Gastrocnemius medialis (tissue), 4 donors: ENCODE data around the gene RABEP2. TPM values are rescaled to one million over a fixed set of nuclear protein-coding genes. Genes with fewer than 3 reads are reported as not detected.

Experiments used
- ATAC-seq, 2 donors: fragments of 150-250 bp; one replicate each; pipeline ENCODE4 v1.9.1; 2016
- DNase-seq, 2 donors: peaks; one replicate each; pipeline ENCODE4 v3.0.0-alpha.2; 2019
- H3K27ac ChIP-seq, 4 donors: fragments of 200-600 bp; sonication (generic); 1 replicate in 1 of 4; 2 replicates in 3 of 4; pipeline ENCODE4 v1.5.1; 2016 to 2018; ENCODE audit warnings: mild to moderate bottlenecking in 2 of 4, moderate library complexity in 1 of 4
- H3K27me3 ChIP-seq, 3 donors: fragments of 200-600 bp; sonication (generic) in 2 of 3; 1 replicate in 1 of 3; 2 replicates in 2 of 3; pipeline versions ENCODE4 v1.5.1 to v1.6.0; 2016 to 2019; ENCODE audit warnings: mild to moderate bottlenecking in 1 of 3, moderate library complexity in 1 of 3
- H3K36me3 ChIP-seq, 2 donors: fragments of 200-600 bp; sonication (generic) in 1 of 2; one replicate each; pipeline ENCODE4 v1.5.1; 2017 to 2018
- H3K4me1 ChIP-seq, 2 donors: fragments of 200-600 bp; sonication (generic) in 1 of 2; one replicate each; pipeline ENCODE4 v1.5.1; 2016 to 2017; ENCODE audit warnings: mild to moderate bottlenecking in 2 of 2
- H3K4me3 ChIP-seq, 4 donors: fragments of 200-600 bp; sonication (generic) in 3 of 4; 1 replicate in 1 of 4; 2 replicates in 3 of 4; pipeline ENCODE4 v1.5.1; 2016 to 2019; ENCODE audit warnings: mild to moderate bottlenecking in 2 of 4
- H3K9me3 ChIP-seq, 3 donors: fragments of 200-600 bp; sonication (generic) in 2 of 3; 1 replicate in 1 of 3; 2 replicates in 2 of 3; pipeline ENCODE4 v1.5.1; 2016 to 2019
- POLR2A ChIP-seq, 2 donors: fragments of 450-650 bp; IDR thresholded peaks; one replicate each; pipeline ENCODE4 v1.6.1; 2017; ENCODE audit warnings: antibody characterized with exemption in 2 of 2, mild to moderate bottlenecking in 2 of 2, moderate library complexity in 2 of 2
- in situ Hi-C, 4 donors: fragments of 200-750 bp; cut with MboI; loops; one replicate each; pipeline versions ENCODE4 v1.15.0 to v1.8.0; 2017; ENCODE audit warnings: low sequenced_read_pairs in 4 of 4
- intact Hi-C: fragments of 100-400 bp; cut with DNase I; formaldehyde crosslinking; loops from one replicate; pipeline ENCODE4 v1.15.1; 2023; ENCODE audit warnings: low total_unique reads
- total RNA-seq, 4 donors: library from RNA; depleted of rRNA; stranded (reverse); fragments of >200 nt; gene quantifications; one replicate each; pipeline versions ENCODE4 v1.1.0 to v1.2.3, GENCODE V29; 2016
- TF ChIP-seq, protein P1 (sequence below), 5 experiments: fragments of 450-650 bp in 3 of 5; fragments of 200-600 bp in 2 of 5; sonication (generic) in 2 of 5; IDR thresholded peaks in 4 of 5; conservative IDR thresholded peaks in 1 of 5; 1 replicate in 4 of 5; 2 replicates in 1 of 5; pipeline ENCODE4 v1.5.1; 2016 to 2019; ENCODE audit warnings: antibody characterized with exemption in 5 of 5, mild to moderate bottlenecking in 3 of 5, moderate library complexity in 3 of 5

Gene RABEP2
- total RNA-seq, 4 donors from 2014 or later = 2.9 to 13.9 (median 6.4) TPM

DNA sequence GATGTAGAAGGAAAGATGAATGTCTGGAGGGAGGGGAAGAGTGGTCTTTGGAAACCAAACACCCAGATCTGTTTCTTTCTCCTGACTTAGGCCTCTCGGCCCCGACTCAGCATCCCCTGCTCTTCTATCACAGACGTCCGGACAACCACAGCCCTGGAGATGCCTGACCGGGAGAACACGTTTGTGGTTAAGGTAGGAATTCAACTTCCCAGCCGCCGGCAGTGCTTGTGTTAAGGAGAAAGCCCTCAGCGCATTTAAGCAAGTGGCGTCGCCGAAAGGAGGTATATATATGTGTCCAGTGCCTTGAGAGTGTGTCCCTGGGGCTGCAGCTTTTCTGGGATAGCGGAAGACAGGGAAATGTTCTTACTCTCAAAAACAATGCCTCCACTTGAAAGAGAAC is 57.8 kb downstream of the RABEP2 start:
- no peak for ATAC-seq
- Histone ChIP-seq H3K27ac (no peak overlapping the region), H3K9me3 (no peaks in the 10 kb centered on the region), H3K4me1 (peaks cover 13 to 16% of the 10 kb centered on the region in 2 donors), H3K4me3 (no peak overlapping the region), H3K36me3 (peaks cover 0 to 55% of the 10 kb centered on the region in 2 donors), H3K27me3 (no peaks in the 10 kb centered on the region)
- in situ Hi-C loops (loop anchor here in 2 of 4 donors (10.0 kb wide), 1 partner anchor 78 kb away; no protein-coding TSS in a partner anchor), intact Hi-C loops (no loop called here)
- no peak for DNase-seq
- TF ChIP-seq, protein P1, sequence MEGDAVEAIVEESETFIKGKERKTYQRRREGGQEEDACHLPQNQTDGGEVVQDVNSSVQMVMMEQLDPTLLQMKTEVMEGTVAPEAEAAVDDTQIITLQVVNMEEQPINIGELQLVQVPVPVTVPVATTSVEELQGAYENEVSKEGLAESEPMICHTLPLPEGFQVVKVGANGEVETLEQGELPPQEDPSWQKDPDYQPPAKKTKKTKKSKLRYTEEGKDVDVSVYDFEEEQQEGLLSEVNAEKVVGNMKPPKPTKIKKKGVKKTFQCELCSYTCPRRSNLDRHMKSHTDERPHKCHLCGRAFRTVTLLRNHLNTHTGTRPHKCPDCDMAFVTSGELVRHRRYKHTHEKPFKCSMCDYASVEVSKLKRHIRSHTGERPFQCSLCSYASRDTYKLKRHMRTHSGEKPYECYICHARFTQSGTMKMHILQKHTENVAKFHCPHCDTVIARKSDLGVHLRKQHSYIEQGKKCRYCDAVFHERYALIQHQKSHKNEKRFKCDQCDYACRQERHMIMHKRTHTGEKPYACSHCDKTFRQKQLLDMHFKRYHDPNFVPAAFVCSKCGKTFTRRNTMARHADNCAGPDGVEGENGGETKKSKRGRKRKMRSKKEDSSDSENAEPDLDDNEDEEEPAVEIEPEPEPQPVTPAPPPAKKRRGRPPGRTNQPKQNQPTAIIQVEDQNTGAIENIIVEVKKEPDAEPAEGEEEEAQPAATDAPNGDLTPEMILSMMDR (IDR thresholded peaks at IDR 0.05 in 4 of 5, conservative IDR thresholded peaks at IDR 0.05 in 1 of 5) = no peak
- no peak for TF ChIP-seq POLR2A (IDR thresholded peaks at IDR 0.05)

GRCh38 chr16:28866454-28866804 is 58.6 kb downstream of the RABEP2 start:
- no peak overlapping the region for H3K4me3 ChIP-seq
- H3K27me3 ChIP-seq = no peaks in the 10 kb centered on the region
- no peaks in the 10 kb centered on the region for H3K9me3 ChIP-seq
- H3K36me3 ChIP-seq = peaks cover 0 to 47% of the 10 kb centered on the region in 2 donors
- H3K4me1 ChIP-seq = peaks cover 13 to 16% of the 10 kb centered on the region in 2 donors
- TF ChIP-seq, protein P1 (IDR thresholded peaks at IDR 0.05 in 4 of 5, conservative IDR thresholded peaks at IDR 0.05 in 1 of 5) = no peak
- in situ Hi-C loops = loop anchor here in 2 of 4 donors (10.0 kb wide), 1 partner anchor 78 kb away; no protein-coding TSS in a partner anchor
- intact Hi-C loops = no loop called here
- DNase-seq (no peak), ATAC-seq (no peak)
- H3K27ac ChIP-seq = no peak overlapping the region

DNA sequence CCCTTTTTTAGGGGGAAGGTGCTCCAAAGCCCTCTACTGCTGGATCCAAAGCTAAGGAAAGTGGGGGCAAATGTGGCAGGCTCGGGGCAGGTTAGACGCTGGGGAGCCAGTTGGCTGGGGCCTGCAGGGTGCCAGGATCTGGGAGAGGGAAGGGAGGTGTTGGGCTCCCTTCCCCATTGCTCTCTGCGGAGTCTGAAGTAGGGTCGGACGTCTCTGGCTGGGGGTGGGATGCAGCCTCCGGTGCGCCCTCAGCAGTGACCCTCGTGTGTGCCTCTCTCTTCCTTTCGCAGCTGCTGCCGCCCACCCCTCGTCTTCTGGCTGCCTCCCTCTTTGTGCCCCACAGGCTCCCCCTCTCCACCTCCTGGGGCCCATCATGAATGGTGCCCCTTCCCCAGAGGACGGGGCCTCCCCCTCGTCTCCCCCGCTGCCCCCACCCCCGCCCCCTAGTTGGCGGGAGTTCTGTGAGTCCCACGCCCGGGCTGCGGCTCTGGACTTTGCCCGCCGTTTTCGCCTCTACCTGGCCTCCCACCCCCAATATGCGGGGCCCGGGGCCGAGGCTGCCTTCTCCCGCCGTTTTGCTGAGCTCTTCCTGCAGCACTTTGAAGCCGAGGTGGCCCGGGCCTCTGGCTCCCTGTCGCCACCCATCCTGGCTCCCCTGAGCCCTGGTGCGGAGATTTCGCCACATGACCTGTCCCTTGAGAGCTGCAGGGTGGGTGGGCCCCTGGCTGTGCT is 59.1 kb downstream of the RABEP2 start:
- Histone ChIP-seq H3K27ac (no peak overlapping the region), H3K4me1 (peaks cover 13 to 16% of the 10 kb centered on the region in 2 donors), H3K27me3 (no peaks in the 10 kb centered on the region), H3K9me3 (no peaks in the 10 kb centered on the region), H3K4me3 (no peak overlapping the region), H3K36me3 (peaks cover 0 to 42% of the 10 kb centered on the region in 2 donors)
- in situ Hi-C loops = loop anchor here in 2 of 4 donors (10.0 kb wide), 1 partner anchor 79 kb away; no protein-coding TSS in a partner anchor
- ATAC-seq (no peak), DNase-seq (no peak)
- no peak for TF ChIP-seq POLR2A (IDR thresholded peaks at IDR 0.05)
- TF ChIP-seq, protein P1 (IDR thresholded peaks at IDR 0.05 in 4 of 5, conservative IDR thresholded peaks at IDR 0.05 in 1 of 5) = no peak
- intact Hi-C loops = no loop called here

GRCh38 chr16:28865001-28865688 is 59.9 kb downstream of the RABEP2 start:
- no peaks in the 10 kb centered on the region for H3K9me3 ChIP-seq
- intact Hi-C loops = no loop called here
- no peaks in the 10 kb centered on the region for H3K27me3 ChIP-seq
- TF ChIP-seq, protein P1 (IDR thresholded peaks at IDR 0.05 in 4 of 5, conservative IDR thresholded peaks at IDR 0.05 in 1 of 5) = no peak
- no peak for TF ChIP-seq POLR2A (IDR thresholded peaks at IDR 0.05)
- no peak for ATAC-seq
- peaks cover 0 to 36% of the 10 kb centered on the region in 2 donors for H3K36me3 ChIP-seq
- peak overlapping the region in 3 of 4 donors; percentile 69 to 98 (median 84) for H3K4me3 ChIP-seq
- in situ Hi-C loops = loop anchor here in 2 of 4 donors (10.0 kb wide), 1 partner anchor 80 kb away; no protein-coding TSS in a partner anchor
- peaks cover 13 to 16% of the 10 kb centered on the region in 2 donors for H3K4me1 ChIP-seq
- H3K27ac ChIP-seq = peak overlapping the region; percentile 94 to 98 (median 96)
- DNase-seq = no peak
